Fibroblast of skin of right biceps (primary cell): ENCODE results near the gene SNX7.

Experiments used
- DNase-seq: peaks from one replicate; pipeline ENCODE4 v3.0.0-alpha.2; 2013

Gene SNX7

GRCh38 chr1:98661544-98662355 lies at the start of gene SNX7:
Gene SNX7, plus strand, starts transcription at chr1:98661721. Its CDS starts 11 bp downstream, at chr1:98661732.
- peak; percentile 79 for DNase-seq

- DNase-seq = no peak
Observed at GRCh38 chr1:98637316-98637715, 24.2 kb upstream of the SNX7 start.

- no peak for DNase-seq
Observed at GRCh38 chr1:98638185-98638584, 23.3 kb upstream of the SNX7 start.

GRCh38 chr1:98644510-98644909 lies 17.0 kb upstream of the SNX7 start:
- no peak for DNase-seq

- no peak for DNase-seq
Observed at GRCh38 chr1:98651116-98651632, 10.3 kb upstream of the SNX7 start.

- no peak for DNase-seq
Observed at GRCh38 chr1:98653123-98653522, 8.4 kb upstream of the SNX7 start.

GRCh38 chr1:98659879-98660278 lies 1.6 kb upstream of the SNX7 start:
- no peak for DNase-seq

GRCh38 chr1:98660940-98661543 lies 479 bp upstream of the SNX7 start:
- DNase-seq = no peak

GRCh38 chr1:98662356-98662670 lies 792 bp downstream of the SNX7 start:
- DNase-seq = no peak

GRCh38 chr1:98668733-98669132 lies 7.2 kb downstream of the SNX7 start:
- no peak for DNase-seq

- DNase-seq = peak; percentile 56
Observed at GRCh38 chr1:98669355-98670296, 8.1 kb downstream of the SNX7 start.

- no peak for DNase-seq
Observed at GRCh38 chr1:98672189-98672588, 10.7 kb downstream of the SNX7 start.

GRCh38 chr1:98674075-98674781 lies 12.7 kb downstream of the SNX7 start:
- peak; percentile 26 for DNase-seq

- no peak for DNase-seq
Observed at GRCh38 chr1:98675282-98675681, 13.8 kb downstream of the SNX7 start.

- peak; percentile 72 for DNase-seq
Observed at GRCh38 chr1:98677288-98677687, 15.8 kb downstream of the SNX7 start.

- no peak for DNase-seq
Observed at GRCh38 chr1:98681812-98682211, 20.3 kb downstream of the SNX7 start.

- DNase-seq = no peak
Observed at GRCh38 chr1:98688110-98688739, 26.7 kb downstream of the SNX7 start.

GRCh38 chr1:98690576-98690975 lies 29.1 kb downstream of the SNX7 start:
- DNase-seq = no peak

- no peak for DNase-seq
Observed at GRCh38 chr1:98692482-98692881, 31.0 kb downstream of the SNX7 start.

- no peak for DNase-seq
Observed at GRCh38 chr1:98693385-98693784, 31.9 kb downstream of the SNX7 start.

- no peak for DNase-seq
Observed at GRCh38 chr1:98696077-98696476, 34.6 kb downstream of the SNX7 start.

GRCh38 chr1:98697781-98698180 lies 36.3 kb downstream of the SNX7 start:
- no peak for DNase-seq
